ENCODE data around the gene FCSK. TPM values are rescaled to one million over a fixed set of nuclear protein-coding genes. Genes with fewer than 3 reads are reported as not detected.
A peak's percentile ranks its signal among the peaks of the same experiment; 100 is the strongest.
"Not testable (repeated sequence)": the region's sequence is repeated elsewhere in the genome, so short reads cannot be mapped to it uniquely, and the experiment has no call there.

The FCSK gene
- 3.9 and 6.4 TPM in 2 replicates for total RNA-seq (2014; rRNA removed; shearing (Covaris generic))

GRCh38 chr16:70454222-70455034 lies at the start of gene FCSK:
TSS of gene FCSK (plus strand) at chr16:70454595. CDS start at chr16:70463191, 8,596 bp downstream.
- peak; percentile 61 for DNase-seq (ENCODE audit: low read depth)

GRCh38 chr16:70406104-70406503 lies 48.3 kb upstream of the FCSK start:
- not testable (repeated sequence) for DNase-seq (ENCODE audit: low read depth)

- DNase-seq (ENCODE audit: low read depth): no peak
Observed at GRCh38 chr16:70407811-70408274, 46.6 kb upstream of the FCSK start.

- DNase-seq (ENCODE audit: low read depth): no peak
Observed at GRCh38 chr16:70410734-70411133, 43.7 kb upstream of the FCSK start.

- no peak for DNase-seq (ENCODE audit: low read depth)
Observed at GRCh38 chr16:70412385-70412784, 42.0 kb upstream of the FCSK start.

- not testable (repeated sequence) for DNase-seq (ENCODE audit: low read depth)
Observed at GRCh38 chr16:70413572-70413971, 40.8 kb upstream of the FCSK start.

- DNase-seq (ENCODE audit: low read depth): no peak
Observed at GRCh38 chr16:70416748-70417616, 37.4 kb upstream of the FCSK start.

- DNase-seq (ENCODE audit: low read depth): no peak
Observed at GRCh38 chr16:70417661-70418060, 36.7 kb upstream of the FCSK start.

GRCh38 chr16:70418274-70418992 lies 36.0 kb upstream of the FCSK start:
- no peak for DNase-seq (ENCODE audit: low read depth)

GRCh38 chr16:70418993-70419318 lies 35.4 kb upstream of the FCSK start:
- no peak for DNase-seq (ENCODE audit: low read depth)

GRCh38 chr16:70419384-70420327 lies 34.7 kb upstream of the FCSK start:
- no peak for DNase-seq (ENCODE audit: low read depth)

- DNase-seq (ENCODE audit: low read depth): no peak
Observed at GRCh38 chr16:70421014-70421413, 33.4 kb upstream of the FCSK start.

- no peak for DNase-seq (ENCODE audit: low read depth)
Observed at GRCh38 chr16:70421473-70422311, 32.7 kb upstream of the FCSK start.

- DNase-seq (ENCODE audit: low read depth): no peak
Observed at GRCh38 chr16:70422543-70422942, 31.9 kb upstream of the FCSK start.

- no peak for DNase-seq (ENCODE audit: low read depth)
Observed at GRCh38 chr16:70427786-70428177, 26.6 kb upstream of the FCSK start.

GRCh38 chr16:70428178-70428998 lies 26.0 kb upstream of the FCSK start:
- DNase-seq (ENCODE audit: low read depth): peak; percentile 99

- no peak for DNase-seq (ENCODE audit: low read depth)
Observed at GRCh38 chr16:70429888-70430666, 24.3 kb upstream of the FCSK start.

Data from RPMI7951 (cell line).